ENCODE results near the gene PIMREG.

The PIMREG gene

DNA sequence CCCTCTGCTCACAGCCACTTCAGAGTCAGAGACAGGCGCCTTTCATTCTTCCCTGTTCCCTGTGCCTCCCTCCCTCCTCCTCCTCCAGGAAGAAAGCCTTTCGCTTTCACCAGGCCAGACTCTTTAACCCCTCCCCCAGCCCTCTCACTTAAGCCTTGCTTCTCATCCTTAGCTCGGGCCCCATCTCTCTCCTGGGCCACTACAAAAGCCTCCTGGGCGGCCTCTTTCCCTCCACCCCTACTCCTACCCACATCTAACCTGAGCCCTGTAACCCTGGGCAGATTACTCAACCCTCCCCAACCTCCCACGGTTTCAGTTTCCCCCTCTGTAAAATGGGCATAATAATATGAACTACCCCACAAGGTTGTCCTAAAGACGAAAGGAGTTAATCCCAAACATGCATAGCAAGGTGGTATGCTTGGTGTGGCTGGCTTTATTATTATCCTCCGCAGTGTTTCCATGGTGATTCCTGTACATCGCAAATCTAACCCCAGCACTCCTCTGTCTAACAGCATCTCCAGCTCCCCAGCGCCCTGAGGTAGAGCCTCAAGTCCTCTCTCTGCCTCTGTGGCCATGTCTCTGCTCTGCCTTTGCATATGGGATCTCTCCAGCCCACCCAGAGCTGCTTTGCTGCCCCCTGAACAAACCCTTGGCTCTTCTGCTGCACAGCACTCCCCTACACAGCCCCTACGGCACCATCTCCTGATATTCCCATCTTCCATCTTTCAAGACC is 17.7 kb downstream of the PIMREG start:
- no peak for TF ChIP-seq TAF1 (IDR thresholded peaks at IDR 0.05; ENCODE audit: borderline replicate concordance, insufficient read depth, low read length)
- no peak for TF ChIP-seq POLR2AphosphoS5 (IDR thresholded peaks at IDR 0.05; ENCODE audit: low read depth, low read length)
- TF ChIP-seq, protein P1, sequence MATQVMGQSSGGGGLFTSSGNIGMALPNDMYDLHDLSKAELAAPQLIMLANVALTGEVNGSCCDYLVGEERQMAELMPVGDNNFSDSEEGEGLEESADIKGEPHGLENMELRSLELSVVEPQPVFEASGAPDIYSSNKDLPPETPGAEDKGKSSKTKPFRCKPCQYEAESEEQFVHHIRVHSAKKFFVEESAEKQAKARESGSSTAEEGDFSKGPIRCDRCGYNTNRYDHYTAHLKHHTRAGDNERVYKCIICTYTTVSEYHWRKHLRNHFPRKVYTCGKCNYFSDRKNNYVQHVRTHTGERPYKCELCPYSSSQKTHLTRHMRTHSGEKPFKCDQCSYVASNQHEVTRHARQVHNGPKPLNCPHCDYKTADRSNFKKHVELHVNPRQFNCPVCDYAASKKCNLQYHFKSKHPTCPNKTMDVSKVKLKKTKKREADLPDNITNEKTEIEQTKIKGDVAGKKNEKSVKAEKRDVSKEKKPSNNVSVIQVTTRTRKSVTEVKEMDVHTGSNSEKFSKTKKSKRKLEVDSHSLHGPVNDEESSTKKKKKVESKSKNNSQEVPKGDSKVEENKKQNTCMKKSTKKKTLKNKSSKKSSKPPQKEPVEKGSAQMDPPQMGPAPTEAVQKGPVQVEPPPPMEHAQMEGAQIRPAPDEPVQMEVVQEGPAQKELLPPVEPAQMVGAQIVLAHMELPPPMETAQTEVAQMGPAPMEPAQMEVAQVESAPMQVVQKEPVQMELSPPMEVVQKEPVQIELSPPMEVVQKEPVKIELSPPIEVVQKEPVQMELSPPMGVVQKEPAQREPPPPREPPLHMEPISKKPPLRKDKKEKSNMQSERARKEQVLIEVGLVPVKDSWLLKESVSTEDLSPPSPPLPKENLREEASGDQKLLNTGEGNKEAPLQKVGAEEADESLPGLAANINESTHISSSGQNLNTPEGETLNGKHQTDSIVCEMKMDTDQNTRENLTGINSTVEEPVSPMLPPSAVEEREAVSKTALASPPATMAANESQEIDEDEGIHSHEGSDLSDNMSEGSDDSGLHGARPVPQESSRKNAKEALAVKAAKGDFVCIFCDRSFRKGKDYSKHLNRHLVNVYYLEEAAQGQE (IDR thresholded peaks at IDR 0.05; ENCODE audit: insufficient read depth in 1 of 2, low read depth in 2 of 2, low read length in 2 of 2), result no peak
- no peak for TF ChIP-seq SIN3A (IDR thresholded peaks at IDR 0.05; ENCODE audit: borderline replicate concordance, insufficient read depth, low read length)
- no peak for TF ChIP-seq FOXP2 (optimal IDR thresholded peaks at IDR 0.05; ENCODE audit: borderline replicate concordance, extremely low read depth, extremely low read length, insufficient read depth)

DNA sequence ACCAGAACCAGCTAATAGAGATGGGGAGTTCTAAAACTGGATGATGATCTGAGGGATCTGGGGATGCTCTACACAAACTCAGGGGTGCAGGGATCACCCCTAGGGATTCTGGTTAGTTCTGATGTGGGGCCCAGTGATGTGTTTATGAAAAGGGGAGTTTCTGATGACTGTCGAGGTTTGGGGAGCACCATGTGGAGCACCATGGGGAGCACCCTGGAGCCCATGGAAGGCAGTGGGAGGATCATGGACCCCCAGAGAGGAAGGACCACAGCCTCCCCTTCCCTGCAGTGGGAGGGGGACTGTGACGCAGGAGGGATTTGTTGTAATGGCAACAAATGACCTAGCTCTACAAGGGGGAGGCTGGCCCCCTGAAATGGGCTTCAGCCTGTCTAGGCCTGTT is 18.4 kb downstream of the PIMREG start:
- no peak for TF ChIP-seq FOXP2 (optimal IDR thresholded peaks at IDR 0.05; ENCODE audit: borderline replicate concordance, extremely low read depth, extremely low read length, insufficient read depth)
- TF ChIP-seq TAF1 (IDR thresholded peaks at IDR 0.05; ENCODE audit: borderline replicate concordance, insufficient read depth, low read length), result no peak
- no peak for TF ChIP-seq SIN3A (IDR thresholded peaks at IDR 0.05; ENCODE audit: borderline replicate concordance, insufficient read depth, low read length)
- no peak for TF ChIP-seq POLR2AphosphoS5 (IDR thresholded peaks at IDR 0.05; ENCODE audit: low read depth, low read length)
- TF ChIP-seq, protein P1 (IDR thresholded peaks at IDR 0.05; ENCODE audit: insufficient read depth in 1 of 2, low read depth in 2 of 2, low read length in 2 of 2), result no peak

DNA sequence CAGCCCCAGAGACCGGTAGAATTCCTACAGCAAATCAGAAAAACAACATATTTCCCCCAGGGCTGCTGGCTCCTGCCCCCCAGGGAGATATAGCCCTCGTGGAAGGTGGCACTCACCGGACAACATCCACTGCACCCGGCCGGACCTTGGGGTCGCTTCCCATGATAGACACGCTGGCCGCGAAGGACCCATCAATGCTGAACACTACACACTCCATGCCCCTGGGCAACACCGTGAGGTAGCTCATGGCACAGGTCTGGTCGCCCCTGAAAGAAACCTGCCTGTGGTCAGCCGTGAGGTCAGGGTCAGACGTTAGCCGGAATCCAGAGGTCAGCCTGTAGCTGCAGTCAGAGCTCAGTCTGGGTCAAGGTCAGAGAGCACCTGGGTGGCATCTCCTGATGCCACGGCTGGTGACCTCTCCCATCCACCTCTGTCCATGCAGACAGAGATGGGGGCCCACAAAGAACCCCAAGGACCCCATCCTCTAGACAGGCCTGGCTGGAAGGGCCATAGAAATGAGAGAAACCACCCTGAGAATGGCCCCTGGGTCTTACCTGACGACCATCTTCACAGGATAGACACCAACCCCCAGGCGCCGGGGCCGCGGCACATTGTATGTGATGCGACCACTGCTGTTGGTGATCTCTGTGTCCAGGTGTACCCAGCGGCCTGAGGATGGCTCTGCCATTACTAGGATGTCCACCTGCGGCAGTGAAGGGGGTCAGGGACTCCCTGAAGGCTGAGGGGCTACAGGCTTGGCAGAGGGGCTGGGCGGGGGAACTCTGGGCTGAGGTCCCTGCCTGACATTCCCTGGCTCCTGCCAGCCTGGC is 19.6 kb downstream of the PIMREG start:
- TF ChIP-seq POLR2AphosphoS5 (IDR thresholded peaks at IDR 0.05; ENCODE audit: low read depth, low read length) (no peak), TAF1 (IDR thresholded peaks at IDR 0.05; ENCODE audit: borderline replicate concordance, insufficient read depth, low read length) (no peak), FOXP2 (optimal IDR thresholded peaks at IDR 0.05; ENCODE audit: borderline replicate concordance, extremely low read depth, extremely low read length, insufficient read depth) (no peak), SIN3A (IDR thresholded peaks at IDR 0.05; ENCODE audit: borderline replicate concordance, insufficient read depth, low read length) (no peak)
- TF ChIP-seq, protein P1 (IDR thresholded peaks at IDR 0.05; ENCODE audit: insufficient read depth in 1 of 2, low read depth in 2 of 2, low read length in 2 of 2), result no peak

DNA sequence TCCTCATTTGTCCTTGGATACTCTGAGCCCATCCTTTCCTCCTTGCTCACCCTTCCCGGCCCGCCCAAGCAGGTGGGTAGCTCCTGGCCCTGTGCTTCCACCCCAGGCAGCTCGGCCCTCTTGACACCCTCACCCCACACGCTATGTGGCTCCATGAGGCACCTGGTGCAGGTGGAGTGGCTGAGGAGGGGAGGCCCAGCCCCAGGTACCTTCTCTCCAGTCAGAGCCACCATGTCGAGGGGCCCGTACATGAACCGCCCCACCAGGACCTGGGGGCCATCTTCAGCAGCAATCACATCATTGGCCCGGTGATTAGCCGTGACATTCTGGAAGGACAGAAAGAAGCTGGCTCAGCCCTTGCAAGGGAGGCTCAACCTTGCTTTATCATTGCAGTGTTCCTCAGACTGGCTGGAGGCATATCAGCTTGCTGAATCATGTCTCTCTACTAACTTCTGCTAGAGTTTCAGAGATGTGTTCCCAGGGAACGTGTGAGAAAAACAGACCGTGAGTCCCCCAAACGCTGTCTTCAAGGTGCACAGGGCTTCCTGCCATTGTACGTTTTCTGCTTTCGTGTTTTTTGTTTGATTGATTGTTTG is 20.3 kb downstream of the PIMREG start:
- TF ChIP-seq, protein P1 (IDR thresholded peaks at IDR 0.05; ENCODE audit: insufficient read depth in 1 of 2, low read depth in 2 of 2, low read length in 2 of 2), result no peak
